Parathyroid adenoma (tissue), 2 donors: ENCODE data around the gene CEP89.

Experiments
- H2AFZ ChIP-seq: fragments of 300-600 bp; sonication (generic); one replicate; pipeline ENCODE4 v1.7.0; 2017; ENCODE audit warnings: antibody characterized with exemption, mild to moderate bottlenecking
- H3K27ac ChIP-seq: fragments of 300-600 bp; sonication (generic); one replicate; pipeline ENCODE4 v1.7.0; 2017
- H3K27me3 ChIP-seq: fragments of 300-600 bp; sonication (generic); one replicate; pipeline ENCODE4 v1.7.0; 2017; ENCODE audit warnings: low read length; ENCODE audit not compliant: control insufficient read depth, insufficient read depth
- H3K36me3 ChIP-seq: fragments of 300-600 bp; sonication (generic); one replicate; pipeline ENCODE4 v1.7.0; 2017; ENCODE audit warnings: low read length; ENCODE audit not compliant: control insufficient read depth, insufficient read depth
- H3K4me1 ChIP-seq: fragments of 300-600 bp; sonication (generic); one replicate; pipeline ENCODE4 v1.7.0; 2017; ENCODE audit warnings: control low read depth
- H3K4me2 ChIP-seq: fragments of 300-600 bp; sonication (generic); one replicate; pipeline ENCODE4 v1.7.0; 2017; ENCODE audit warnings: low read length
- H3K4me3 ChIP-seq: fragments of 300-600 bp; sonication (generic); one replicate; pipeline ENCODE4 v1.7.0; 2017; ENCODE audit warnings: low read depth, low read length
- H3K79me2 ChIP-seq: fragments of 300-600 bp; sonication (generic); one replicate; pipeline ENCODE4 v1.7.0; 2017; ENCODE audit warnings: control low read depth
- H3K9ac ChIP-seq: fragments of 300-600 bp; sonication (generic); one replicate; pipeline ENCODE4 v1.7.0; 2017; ENCODE audit warnings: mild to moderate bottlenecking
- H3K9me3 ChIP-seq: fragments of 300-600 bp; sonication (generic); one replicate; pipeline ENCODE4 v1.7.0; 2017; ENCODE audit warnings: low read length; ENCODE audit not compliant: control insufficient read depth
- CTCF ChIP-seq: fragments of 300-600 bp; sonication (generic); IDR thresholded peaks from one replicate; pipeline ENCODE4 v1.7.0; 2017; ENCODE audit warnings: antibody characterized with exemption, mild to moderate bottlenecking
- donor health status: primary hyperparathyroidism.

CEP89 gene

GRCh38 chr19:32872391-32872790 lies 99.4 kb downstream of the CEP89 start:
- Histone ChIP-seq H2AFZ (no peak overlapping the region), H3K4me3 (no peak overlapping the region), H3K9me3 (no peaks in the 10 kb centered on the region), H3K4me1 (no peaks in the 10 kb centered on the region), H3K4me2 (no peak overlapping the region), H3K9ac (no peak overlapping the region), H3K79me2 (no peaks in the 10 kb centered on the region), H3K36me3 (no peaks in the 10 kb centered on the region), H3K27me3 (no peaks in the 10 kb centered on the region), H3K27ac (no peak overlapping the region)
- no peak for TF ChIP-seq CTCF

- no peak overlapping the region for H3K4me2 ChIP-seq
- no peaks in the 10 kb centered on the region for H3K27me3 ChIP-seq
- no peak overlapping the region for H3K27ac ChIP-seq
- H3K4me3 ChIP-seq = no peak overlapping the region
- no peak for TF ChIP-seq CTCF
- H3K9ac ChIP-seq = no peak overlapping the region
- H2AFZ ChIP-seq = no peak overlapping the region
- H3K36me3 ChIP-seq = no peaks in the 10 kb centered on the region
- no peaks in the 10 kb centered on the region for H3K9me3 ChIP-seq
- no peaks in the 10 kb centered on the region for H3K79me2 ChIP-seq
- H3K4me1 ChIP-seq = no peaks in the 10 kb centered on the region
Measured at GRCh38 chr19:32870981-32871451, 100.7 kb downstream of the CEP89 start.

- Histone ChIP-seq H3K9ac (no peak overlapping the region), H3K36me3 (no peaks in the 10 kb centered on the region), H3K4me1 (no peaks in the 10 kb centered on the region), H3K4me2 (no peak overlapping the region), H3K79me2 (no peaks in the 10 kb centered on the region), H3K27me3 (no peaks in the 10 kb centered on the region), H3K9me3 (no peaks in the 10 kb centered on the region), H3K4me3 (no peak overlapping the region), H2AFZ (no peak overlapping the region), H3K27ac (no peak overlapping the region)
- no peak for TF ChIP-seq CTCF
Measured at GRCh38 chr19:32869966-32870573, 101.7 kb downstream of the CEP89 start.

- Histone ChIP-seq H3K27ac (no peak within 1 kb of the TSS), H2AFZ (no peak within 1 kb of the TSS), H3K27me3 (no peaks in the 10 kb centered on the region), H3K4me2 (no peak within 1 kb of the TSS), H3K9ac (no peak within 1 kb of the TSS), H3K79me2 (no peaks in the 10 kb centered on the region), H3K4me3 (no peak within 1 kb of the TSS), H3K9me3 (no peaks in the 10 kb centered on the region), H3K4me1 (no peaks in the 10 kb centered on the region), H3K36me3 (no peaks in the 10 kb centered on the region)
- no peak for TF ChIP-seq CTCF
Measured at GRCh38 chr19:32869369-32869965, 102.3 kb downstream of the CEP89 start, which contains the start of gene SLC7A9. TSS of gene SLC7A9 (minus strand) at chr19:32869767. CDS start at chr19:32868534, 1,233 bp downstream.
